Amniotic stem cell (primary cell): ENCODE data around the gene PLGRKT.
"Not testable (repeated sequence)": the region's sequence is repeated elsewhere in the genome, so short reads cannot be mapped to it uniquely, and the experiment has no call there.

Source experiments
- DNase-seq: peaks from one replicate; lab custom pipeline; 2025; lab: John Stamatoyannopoulos, UW

The PLGRKT gene

DNA sequence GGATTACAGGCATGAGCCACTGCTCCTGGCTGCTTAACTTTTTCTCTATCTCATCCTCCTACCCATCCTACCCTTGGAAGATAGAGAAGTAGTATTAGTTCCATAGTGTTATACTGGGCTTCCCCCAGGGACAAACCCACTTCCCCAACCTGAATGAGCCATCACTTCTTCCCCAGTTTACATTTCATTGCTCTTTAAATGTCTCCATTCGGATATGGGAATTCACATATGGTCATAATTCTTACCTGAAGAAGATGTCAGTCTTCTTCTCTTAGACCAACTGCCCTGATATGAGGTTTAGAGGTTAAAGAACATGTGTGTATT, 14.5 kb upstream of the PLGRKT start:
- DNase-seq = no peak

DNA sequence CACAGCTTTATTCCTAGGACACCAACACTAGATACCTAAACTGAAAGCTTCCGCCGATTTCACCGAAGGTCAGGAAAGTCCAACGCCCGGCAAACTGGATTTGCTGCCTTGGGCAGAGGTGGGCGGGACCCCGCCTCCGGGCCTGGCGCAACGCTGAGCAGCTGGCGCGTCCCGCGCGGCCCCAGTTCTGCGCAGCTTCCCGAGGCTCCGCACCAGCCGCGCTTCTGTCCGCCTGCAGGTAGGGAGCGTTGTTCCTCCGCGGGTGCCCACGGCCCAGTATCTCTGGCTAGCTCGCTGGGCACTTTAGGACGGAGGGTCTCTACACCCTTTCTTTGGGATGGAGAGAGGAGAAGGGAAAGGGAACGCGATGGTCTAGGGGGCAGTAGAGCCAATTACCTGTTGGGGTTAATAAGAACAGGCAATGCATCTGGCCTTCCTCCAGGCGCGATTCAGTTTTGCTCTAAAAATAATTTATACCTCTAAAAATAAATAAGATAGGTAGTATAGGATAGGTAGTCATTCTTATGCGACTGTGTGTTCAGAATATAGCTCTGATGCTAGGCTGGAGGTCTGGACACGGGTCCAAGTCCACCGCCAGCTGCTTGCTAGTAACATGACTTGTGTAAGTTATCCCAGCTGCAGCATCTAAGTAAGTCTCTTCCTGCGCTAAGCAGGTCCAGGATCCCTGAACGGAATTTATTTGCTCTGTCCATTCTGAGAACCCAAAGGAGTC, 12.8 kb upstream of the PLGRKT start, which contains the start of gene CD274:
CD274 (plus strand) TSS at position 184 of the 733 bp plus-strand sequence. CDS start 5,572 bp downstream, outside the sequence.
- peak; percentile 76 for DNase-seq

DNA sequence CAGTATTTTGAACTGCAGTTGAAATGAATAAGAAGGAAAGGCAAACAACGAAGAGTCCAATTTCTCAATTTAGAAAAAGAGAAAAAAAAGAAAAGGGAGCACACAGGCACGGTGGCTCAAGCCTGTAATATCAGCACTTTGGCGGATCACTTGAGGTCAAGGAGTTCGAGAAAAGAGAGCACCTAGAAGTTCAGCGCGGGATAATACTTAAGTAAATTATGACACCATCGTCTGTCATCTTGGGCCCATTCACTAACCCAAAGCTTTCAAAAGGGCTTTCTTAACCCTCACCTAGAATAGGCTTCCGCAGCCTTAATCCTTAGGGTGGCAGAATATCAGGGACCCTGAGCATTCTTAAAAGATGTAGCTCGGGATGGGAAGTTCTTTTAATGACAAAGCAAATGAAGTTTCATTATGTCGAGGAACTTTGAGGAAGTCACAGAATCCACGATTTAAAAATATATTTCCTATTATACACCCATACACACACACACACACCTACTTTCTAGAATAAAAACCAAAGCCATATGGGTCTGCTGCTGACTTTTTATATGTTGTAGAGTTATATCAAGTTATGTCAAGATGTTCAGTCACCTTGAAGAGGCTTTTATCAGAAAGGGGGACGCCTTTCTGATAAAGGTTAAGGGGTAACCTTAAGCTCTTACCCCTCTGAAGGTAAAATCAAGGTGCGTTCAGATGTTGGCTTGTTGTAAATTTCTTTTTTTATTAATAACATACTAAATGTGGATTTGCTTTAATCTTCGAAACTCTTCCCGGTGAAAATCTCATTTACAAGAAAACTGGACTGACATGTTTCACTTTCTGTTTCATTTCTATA, 12.0 kb upstream of the PLGRKT start:
- no peak for DNase-seq

DNA sequence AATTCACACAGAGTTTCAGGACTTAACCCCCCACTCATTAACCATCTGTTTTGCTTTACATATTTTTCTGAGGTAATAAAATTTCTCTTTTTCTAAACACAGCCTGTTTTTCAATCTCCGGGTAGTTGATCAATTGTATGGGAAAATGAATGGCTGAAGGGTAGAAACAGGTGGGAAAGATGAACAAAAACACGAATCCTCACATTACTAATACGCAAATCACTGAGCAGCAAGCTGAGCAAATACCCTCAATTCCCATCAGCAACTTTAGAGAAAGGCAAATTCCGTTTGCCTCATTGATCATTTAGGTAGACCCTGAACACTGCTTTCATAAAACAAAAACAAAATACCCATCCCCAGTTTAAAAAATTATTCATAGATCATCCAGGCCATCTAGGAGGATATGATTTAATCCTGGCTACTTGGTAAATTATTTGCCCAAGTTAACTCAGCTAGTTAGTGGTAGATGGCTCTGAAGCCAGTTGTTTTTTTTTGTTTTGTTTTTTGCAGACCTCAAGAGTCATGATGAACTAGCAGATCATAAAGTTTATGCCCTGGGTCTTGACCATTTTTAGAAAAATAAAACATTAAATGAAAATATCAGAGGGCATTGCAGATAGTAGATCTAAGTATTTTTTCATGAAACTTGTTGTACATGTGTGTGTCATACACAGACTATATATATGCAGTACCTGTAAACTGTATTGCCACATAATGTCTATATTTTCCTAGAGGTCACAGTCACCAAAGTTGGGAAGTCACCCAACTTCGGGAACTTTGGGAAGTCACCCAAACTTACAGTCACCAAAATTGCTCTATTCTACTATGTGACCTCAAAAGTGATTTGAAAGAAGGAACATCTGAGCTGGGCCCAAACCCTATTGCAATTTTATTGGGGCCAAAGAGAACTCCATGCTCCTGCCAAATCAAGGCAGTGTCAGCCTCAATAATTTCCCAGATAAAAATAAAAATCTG, 11.0 kb upstream of the PLGRKT start:
- no peak for DNase-seq

DNA sequence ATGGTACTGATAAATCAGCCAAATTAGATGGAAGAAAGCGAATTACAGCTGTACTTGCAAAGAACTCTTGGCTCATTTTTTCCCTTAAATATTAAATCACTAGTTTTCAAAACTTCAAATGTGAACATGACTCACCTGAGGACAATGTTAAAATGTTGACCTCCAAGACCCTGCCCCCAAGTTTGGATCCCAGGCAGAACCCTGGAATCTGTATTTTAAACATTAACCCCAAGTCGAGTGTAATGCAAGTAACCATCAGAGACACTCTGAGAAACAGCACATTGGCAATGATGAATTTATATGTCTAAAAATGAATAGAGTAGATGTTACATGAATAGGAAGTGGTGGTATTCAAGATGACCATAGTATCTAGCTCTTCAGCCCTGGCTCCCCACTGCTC, 10.3 kb upstream of the PLGRKT start:
- DNase-seq = no peak

DNA sequence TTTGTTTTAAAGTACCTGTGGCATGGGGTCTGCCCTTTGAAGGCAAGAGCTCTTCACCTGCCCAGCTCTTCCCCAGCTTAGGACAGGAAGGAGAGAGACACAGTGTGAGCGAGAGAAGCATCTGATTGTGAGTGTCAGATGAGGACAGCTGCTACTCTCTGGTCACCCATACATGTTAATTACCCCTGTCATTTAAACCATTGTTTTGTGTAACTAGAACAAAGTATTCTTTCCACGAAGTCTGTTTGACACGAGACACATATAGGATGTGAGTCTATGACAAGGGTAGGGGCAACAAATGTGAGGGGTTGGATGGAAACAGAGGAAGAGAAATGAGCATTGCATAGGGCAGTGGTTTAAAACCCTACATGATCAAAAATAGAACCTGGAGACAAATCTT, 9.6 kb upstream of the PLGRKT start:
- DNase-seq = no peak

DNA sequence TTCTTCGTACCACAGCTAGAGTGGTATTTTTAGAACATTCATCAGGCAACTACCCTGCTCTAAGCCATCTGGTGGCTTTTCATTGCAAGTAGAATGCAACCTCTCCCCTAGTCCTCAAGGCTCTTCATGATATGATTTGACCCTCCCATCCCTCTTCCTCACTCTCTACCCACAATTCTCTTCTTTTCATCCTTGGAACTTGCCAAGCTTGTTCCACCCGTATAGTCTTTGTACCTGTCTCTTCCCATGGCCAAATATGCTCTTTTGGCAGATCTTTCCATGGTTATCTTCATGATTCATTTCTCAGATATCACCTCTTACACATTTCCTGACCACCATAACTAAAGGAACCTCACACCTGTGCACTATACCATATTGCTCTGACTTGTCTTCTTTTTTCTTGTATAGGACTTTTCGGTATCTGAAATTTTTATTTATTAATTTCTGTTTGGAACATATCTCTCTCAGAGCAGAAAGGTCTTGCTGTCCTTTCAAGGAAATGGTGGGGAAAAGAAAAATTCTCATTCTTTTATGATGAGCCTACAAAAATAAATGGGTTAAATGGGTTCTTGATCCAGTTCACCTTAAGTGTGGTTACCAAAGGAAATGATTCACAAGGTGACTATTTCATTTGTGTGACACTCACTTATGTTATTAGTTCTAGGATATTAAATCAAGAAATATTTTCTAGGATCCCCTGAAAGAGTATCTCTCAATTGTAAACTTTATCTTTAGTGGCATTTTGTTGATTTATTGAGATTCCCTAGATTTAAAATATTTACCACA, 8.9 kb upstream of the PLGRKT start:
- DNase-seq = no peak

DNA sequence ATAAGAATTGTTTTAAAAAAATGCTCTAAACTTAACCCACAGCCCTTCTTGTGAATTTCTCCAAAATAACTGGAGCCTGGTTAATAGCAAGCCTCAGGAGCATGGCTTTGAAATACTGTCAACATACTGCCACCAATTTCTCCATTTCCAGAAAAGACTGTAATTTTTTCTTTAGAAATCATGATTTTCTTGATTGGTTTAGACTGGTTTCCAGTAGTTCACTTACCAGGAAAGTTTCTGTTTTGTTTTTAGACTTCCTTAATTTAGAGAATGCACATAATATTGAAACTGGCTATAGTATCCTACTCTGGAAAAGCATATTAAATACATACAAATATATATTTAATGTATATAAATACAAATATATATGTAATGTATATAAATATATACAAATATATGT, 8.2 kb upstream of the PLGRKT start:
- DNase-seq = no peak

DNA sequence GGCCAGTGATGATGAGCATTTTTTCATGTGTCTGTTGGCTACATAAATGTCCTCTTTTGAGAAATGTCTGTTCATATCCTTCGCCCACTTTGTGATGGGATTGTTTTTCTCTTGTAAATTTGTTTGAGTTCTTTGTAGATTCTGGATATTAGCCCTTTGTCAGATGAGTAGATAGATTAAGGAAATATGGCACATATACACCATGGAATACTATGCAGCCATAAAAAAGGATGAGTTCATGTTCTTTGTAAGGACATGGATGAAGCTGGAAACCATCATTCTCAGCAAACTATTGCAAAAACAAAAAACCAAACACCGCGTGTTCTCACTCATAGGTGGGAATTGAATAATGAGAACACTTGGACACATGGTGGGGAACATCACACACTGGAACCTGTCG, 7.4 kb upstream of the PLGRKT start:
- not testable (repeated sequence) for DNase-seq

DNA sequence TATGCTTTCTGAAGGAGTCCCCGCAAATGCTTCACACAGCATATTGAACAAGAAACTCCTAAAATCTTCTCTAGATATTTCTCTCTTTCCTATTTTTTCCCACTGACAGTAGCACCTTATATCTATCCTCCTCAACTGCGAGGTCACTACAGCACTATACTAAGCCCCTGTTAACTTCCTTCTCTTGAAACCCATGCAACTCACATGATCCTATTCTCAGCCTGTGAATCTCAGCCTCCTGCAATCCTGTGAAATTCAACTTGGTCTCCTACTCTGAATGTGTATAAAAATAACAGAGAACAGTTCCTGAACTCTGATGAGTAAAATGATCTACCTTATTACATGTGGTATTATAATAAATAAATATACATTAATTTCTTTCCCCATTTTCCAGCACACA, 6.1 kb upstream of the PLGRKT start:
- no peak for DNase-seq

DNA sequence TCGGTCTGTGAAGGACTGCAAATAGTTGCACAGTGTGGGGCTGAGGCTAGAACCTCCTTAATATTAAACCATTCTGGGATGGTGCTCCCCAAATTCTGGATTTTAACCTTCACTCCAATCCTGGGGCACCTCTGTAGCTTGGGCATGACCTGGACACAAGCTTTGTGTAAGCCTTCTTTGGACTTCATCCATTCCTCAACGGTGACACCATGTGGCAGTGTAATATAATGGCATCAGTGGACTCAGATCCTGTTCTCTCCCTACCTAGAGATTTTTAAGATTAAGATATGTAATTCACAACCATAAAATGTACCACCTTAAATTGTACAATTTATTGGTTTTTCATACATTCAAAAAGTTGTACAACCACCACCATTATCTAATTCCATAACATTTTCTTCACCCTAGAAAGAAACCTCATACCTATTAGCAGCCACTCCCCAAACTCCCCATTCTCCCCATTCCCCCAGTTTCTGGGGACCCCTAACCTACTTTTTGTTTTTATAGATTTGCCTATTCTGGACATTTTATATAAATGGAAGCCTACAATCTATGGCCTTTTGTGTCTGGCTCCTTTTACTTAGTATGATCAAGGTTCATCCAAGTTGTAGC, 4.8 kb upstream of the PLGRKT start:
- DNase-seq = peak; percentile 31

DNA sequence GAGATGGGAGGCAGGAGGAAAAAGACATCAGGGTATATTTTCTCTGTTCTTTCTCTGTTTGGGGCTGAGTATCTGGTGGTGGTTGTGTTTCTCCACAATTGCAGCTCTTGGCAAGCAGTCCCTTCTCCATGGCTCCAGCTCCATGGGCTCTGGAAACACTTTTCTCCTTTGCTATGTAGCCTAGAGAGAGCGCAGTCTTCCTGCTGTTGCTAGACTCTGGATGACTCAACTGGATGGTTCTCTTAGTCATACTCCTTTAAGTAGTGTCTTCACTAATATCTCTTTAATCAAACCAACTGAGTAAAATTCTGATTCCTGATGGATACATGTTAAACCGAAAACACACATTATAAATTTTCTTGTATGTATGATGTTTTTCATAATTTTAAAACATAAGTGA, 3.3 kb upstream of the PLGRKT start:
- DNase-seq = no peak

DNA sequence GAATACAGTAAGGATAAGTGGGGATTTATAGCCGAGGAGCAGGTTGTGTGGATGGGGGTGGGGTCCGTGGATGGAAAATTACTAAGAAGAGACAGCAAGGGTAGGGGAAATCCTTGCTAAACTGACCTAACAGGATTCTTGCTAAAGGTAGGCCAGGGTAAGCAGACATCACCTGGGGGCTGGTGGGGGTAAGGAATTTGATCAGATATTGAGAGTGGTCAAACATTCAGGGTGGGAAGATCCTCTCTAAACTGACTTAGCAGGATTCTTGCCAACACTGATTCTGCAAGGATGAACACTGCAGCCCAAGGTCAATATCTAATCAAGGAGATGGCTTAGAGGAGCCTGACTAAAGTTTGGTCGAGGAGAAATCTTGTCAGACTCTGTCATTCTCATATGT, 2.7 kb upstream of the PLGRKT start:
- no peak for DNase-seq

DNA sequence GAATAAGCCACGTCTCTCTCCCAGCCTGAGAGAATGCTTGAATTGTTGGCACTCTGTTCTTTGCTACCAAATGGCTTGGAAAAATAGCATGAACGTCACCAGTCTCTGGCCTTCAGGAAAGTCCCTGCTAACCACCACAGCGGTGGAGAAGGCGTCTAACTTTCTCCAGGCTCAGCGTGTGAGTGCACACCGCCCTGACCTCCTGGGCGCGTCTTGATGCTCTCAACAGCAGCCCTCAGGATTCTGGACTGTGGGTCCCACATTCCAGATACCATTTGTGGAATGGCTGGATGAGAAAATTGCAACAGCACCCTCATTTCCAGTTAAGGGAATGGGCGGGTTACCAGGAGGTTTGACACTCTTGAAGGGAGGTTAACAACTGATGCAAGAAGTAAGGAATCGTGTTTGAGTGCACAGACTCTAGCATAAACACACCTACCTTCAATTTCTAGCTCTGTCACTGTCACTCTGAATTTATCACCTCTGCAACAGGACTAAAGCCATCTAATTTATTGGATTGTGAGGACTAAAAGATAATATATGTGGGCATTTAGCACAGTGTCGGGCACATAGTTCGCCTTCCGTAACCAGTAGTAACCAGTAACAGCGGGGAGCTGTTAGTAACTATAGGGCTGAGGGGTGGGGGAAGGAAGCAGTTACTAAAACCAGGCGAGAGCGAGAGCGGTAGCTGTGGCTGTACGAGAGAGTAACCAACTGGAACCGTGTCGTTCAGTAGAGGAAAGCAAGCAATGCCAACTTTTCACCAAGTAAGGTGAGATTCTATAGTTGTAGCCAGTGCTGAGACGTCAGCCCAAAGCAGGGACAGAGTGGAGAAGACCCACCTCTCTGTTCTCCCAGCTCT, 807 bp upstream of the PLGRKT start:
- DNase-seq = no peak

DNA sequence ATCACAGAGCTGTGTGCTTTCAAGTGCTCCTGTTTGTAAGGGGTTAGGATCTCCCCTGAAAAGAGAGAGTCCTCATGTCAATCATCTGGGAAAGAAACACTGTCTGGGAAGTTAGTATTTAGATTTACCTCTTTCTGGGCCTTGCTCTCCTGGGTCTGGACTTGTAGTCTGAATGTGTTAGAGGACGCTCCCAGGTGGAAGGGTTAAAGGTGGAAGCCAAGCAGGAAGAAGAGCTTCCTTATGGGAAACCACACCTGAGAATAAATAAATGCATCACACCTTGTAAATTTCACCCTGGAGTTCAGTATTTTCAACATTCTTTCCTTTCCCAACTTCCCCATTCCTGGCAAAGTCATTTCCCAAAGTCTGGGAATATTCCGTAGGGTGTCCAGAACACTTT, 1.3 kb downstream of the PLGRKT start:
- DNase-seq = no peak

DNA sequence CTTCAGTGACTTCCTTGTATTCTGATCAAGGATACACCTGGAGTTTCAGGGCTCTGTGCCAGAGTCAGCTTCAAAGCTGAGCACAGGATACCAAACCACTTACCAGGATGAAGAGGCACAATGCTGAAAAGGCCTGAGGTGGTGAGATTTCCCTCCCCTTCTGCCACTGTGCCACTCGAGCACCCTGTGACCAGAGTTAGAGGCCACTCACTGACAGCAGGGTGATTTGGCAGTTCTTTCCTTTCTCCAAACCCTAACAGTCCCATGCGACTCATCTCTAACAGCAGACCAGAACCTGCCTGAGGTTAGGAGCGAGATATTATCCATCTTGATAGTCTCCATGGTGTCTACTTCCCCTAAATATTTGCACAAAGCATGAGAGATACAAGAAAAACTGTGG, 1.8 kb downstream of the PLGRKT start:
- DNase-seq = no peak

DNA sequence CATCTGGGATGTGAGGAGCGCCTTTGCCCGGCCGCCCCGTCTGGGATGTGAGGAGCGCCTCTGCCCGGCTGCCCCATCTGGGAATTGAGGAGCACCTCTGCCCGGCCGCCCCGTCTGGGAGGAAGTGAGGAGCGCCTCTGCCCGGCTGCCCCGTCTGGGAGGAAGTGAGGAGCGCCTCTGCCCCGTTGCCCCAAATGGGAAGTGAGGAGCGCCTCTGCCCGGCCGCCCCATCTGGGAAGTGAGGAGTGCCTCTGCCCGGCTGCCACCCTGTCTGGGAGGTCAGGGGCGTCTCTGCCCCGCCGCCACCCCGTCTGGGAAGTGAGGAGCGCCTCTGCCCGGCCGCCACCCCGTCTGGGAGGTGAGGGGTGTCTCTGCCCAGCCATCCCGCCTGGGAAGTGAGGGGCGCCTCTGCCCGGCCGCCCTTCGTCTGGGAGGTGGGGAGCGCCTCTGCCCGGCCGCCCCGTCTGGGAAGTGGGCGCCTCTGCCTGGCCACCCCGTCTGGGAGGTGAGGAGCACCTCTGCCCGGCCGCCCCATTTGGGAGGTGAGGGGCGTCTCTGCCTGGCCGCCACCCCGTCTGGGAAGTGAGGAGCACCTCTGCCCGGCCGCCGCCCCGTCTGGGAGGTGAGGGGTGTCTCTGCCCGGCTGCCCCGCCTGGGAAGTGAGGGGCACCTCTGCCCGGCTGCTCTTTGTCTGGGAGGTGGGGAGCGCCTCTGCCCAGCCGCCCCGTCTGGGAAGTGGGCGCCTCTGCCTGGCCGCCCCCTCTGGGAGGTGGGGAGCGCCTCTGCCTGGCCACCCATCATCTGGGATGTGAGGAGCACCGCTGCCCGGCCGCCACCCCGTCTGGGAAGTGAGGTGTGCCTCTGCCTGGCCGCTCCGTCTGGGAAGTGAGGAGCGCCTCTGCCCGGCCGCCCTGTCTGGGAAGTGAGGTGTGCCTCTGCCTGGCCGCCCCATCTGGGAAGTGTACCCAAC, 3.6 kb downstream of the PLGRKT start:
- not testable (repeated sequence) for DNase-seq

DNA sequence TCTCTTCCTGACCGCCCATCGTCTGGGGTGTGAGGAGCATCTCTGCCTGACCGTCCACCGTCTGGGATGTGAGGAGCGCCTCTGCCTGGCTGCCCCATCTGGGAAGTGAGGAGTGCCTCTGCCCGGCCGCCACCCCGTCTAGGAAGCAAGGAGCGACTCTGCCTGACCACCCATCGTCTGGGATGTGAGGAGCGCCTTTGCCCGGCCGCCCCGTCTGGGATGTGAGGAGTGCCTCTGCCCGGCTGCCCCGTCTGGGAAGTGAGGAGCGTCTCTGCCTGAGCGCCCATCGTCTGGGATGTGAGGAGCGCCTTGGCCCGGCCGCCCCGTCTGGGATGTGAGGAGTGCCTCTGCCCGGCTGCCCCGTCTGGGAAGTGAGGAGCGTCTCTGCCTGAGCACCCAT, 4.4 kb downstream of the PLGRKT start:
- DNase-seq = not testable (repeated sequence)

DNA sequence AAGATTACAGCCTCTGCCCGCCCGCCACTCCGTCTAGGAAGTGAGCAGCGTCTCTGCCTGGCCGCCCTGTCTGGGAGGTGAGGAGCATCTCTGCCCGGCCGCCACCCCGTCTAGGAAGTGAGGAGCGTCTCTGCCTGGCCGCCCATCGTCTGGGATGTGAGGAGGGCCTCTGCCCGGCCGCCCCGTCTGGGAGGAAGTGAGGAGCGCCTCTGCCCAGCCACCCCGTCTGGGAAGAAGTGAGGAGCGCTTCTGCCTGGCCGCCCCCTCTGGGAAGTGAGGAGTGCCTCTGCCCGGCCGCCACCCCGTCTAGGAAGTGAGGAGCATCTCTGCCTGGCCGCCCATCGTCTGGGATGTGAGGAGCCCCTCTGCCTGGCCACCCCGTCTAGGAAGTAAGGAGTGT, 4.8 kb downstream of the PLGRKT start:
- not testable (repeated sequence) for DNase-seq
